ENCODE data around the gene RUVBL2.
A peak's percentile ranks its signal among the peaks of the same experiment; 100 is the strongest.

The RUVBL2 gene

GRCh38 chr19:48965806-48966540, 27.7 kb upstream of the RUVBL2 start:
- ChIA-PET CTCF (interaction anchor here (0.6 to 1.4 kb wide), 9 partner anchors 11 to 540 kb away, joined by 3 to 6 read pairs (median 4); partner anchors contain the start of genes GYS1 and RUVBL2), POLR2A (interaction anchor here (0.6 to 4.2 kb wide), 10 partner anchors 11 to 170 kb away, joined by 3 to 34 read pairs (median 6); partner anchors contain the start of genes BAX, GYS1, NUCB1 and PPP1R15A)
- H3K27ac ChIP-seq (ENCODE audit: extremely low read depth, low read depth, low read length), result peak overlapping the region; percentile 66; the same call in 1 of the 2 replicates
- peak; percentile 77 for TF ChIP-seq ZFHX2 (tag by site-specific recombination; conservative IDR thresholded peaks at IDR 0.05)
- no peak for TF ChIP-seq ZBTB20 (tag by site-specific recombination; IDR thresholded peaks at IDR 0.05)
- peak; percentile 69 for TF ChIP-seq ZNF600 (tag by site-specific recombination; IDR thresholded peaks at IDR 0.05)
- TF ChIP-seq ZNF24 (tag by site-specific recombination; IDR thresholded peaks at IDR 0.05), result no peak
- TF ChIP-seq ZNF76 (tag by site-specific recombination; IDR thresholded peaks at IDR 0.05; ENCODE audit: borderline replicate concordance, low read depth), result peak; percentile 99
- TF ChIP-seq ZBTB6 (tag by site-specific recombination; IDR thresholded peaks at IDR 0.05), result 0 out of 2 replicates have a peak, but pooled peaks have one; percentile 8
- no peak for TF ChIP-seq ZNF324 (tag by site-specific recombination; IDR thresholded peaks at IDR 0.05)
- TF ChIP-seq ZNF514 (tag by site-specific recombination; IDR thresholded peaks at IDR 0.05), result no peak
- TF ChIP-seq MZF1 (tag by site-specific recombination; IDR thresholded peaks at IDR 0.05; ENCODE audit: borderline replicate concordance), result no peak
- TF ChIP-seq ZNF610 (tag by site-specific recombination; IDR thresholded peaks at IDR 0.05; ENCODE audit: borderline replicate concordance), result no peak
- TF ChIP-seq ZNF138 (tag by site-specific recombination; IDR thresholded peaks at IDR 0.05; ENCODE audit: borderline replicate concordance), result no peak
- no peak for TF ChIP-seq RBAK (tag by site-specific recombination; IDR thresholded peaks at IDR 0.05)
- TF ChIP-seq ZNF121 (tag by site-specific recombination; IDR thresholded peaks at IDR 0.05), result no peak
- peak; percentile 9; the same call in 1 of the 2 replicates for TF ChIP-seq SP3 (tag by site-specific recombination; IDR thresholded peaks at IDR 0.05)
- no peak for TF ChIP-seq ZNF211 (tag by site-specific recombination; IDR thresholded peaks at IDR 0.05; ENCODE audit: low read depth)
- no peak for TF ChIP-seq ZNF747 (tag by site-specific recombination; IDR thresholded peaks at IDR 0.05)
- no peak for TF ChIP-seq ZNF394 (tag by site-specific recombination; IDR thresholded peaks at IDR 0.05; ENCODE audit: borderline replicate concordance)
- no peak for TF ChIP-seq SP2 (tag by site-specific recombination; IDR thresholded peaks at IDR 0.05)
- TF ChIP-seq ZNF214 (tag by site-specific recombination; IDR thresholded peaks at IDR 0.05; ENCODE audit: borderline replicate concordance), result no peak
- no peak for TF ChIP-seq GLIS1 (tag by site-specific recombination; IDR thresholded peaks at IDR 0.05)
- TF ChIP-seq PRDM10 (tag by site-specific recombination; IDR thresholded peaks at IDR 0.05), result no peak
- peak; percentile 7; the same call in 1 of the 2 replicates for TF ChIP-seq GFI1B (tag by site-specific recombination; IDR thresholded peaks at IDR 0.05)
- TF ChIP-seq ZNF335 (tag by site-specific recombination; conservative IDR thresholded peaks at IDR 0.05), result peak; percentile 66
- no peak; the same call in 1 of the 2 replicates for TF ChIP-seq ZNF777 (tag by site-specific recombination; IDR thresholded peaks at IDR 0.05; ENCODE audit: borderline replicate concordance)
- TF ChIP-seq ZBTB8A (tag by site-specific recombination; IDR thresholded peaks at IDR 0.05), result peak; percentile 69
- TF ChIP-seq EGR2 (tag by site-specific recombination; IDR thresholded peaks at IDR 0.05; ENCODE audit: low read depth), result peak; percentile 50; the same call in 1 of the 2 replicates
- no peak for TF ChIP-seq ZNF148 (tag by site-specific recombination; IDR thresholded peaks at IDR 0.05; ENCODE audit: borderline replicate concordance)
- TF ChIP-seq ZNF175 (tag by site-specific recombination; IDR thresholded peaks at IDR 0.05), result no peak
- peaks cover 20% of the 10 kb centered on the region for H3K4me1 ChIP-seq (ENCODE audit: control insufficient read depth, insufficient read depth, low read length)
- peak overlapping the region; percentile 40 for H3K4me3 ChIP-seq (ENCODE audit: low read depth, low read length)
- no peaks in the 10 kb centered on the region for H3K9me3 ChIP-seq (ENCODE audit: control insufficient read depth, insufficient read depth, low read depth, low read length)
- peaks cover 4 to 53% of the 10 kb centered on the region in 2 experiments; a peak in 2 of 3 replicates for H3K36me3 ChIP-seq (ENCODE audit: control insufficient read depth in 2 of 2, insufficient read depth in 1 of 2, low read length in 2 of 2)
